ENCODE measurements around the gene ALOX15. TPM values are rescaled to one million over a fixed set of nuclear protein-coding genes. Genes with fewer than 3 reads are reported as not detected.

Gene ALOX15
- total RNA-seq, 1 experiment from 2014 or later = not detected

- intact Hi-C loops (cut with micrococcal nuclease; ENCODE audit: unreplicated experiment) = no loop called here
- ATAC-seq (no peak), DNase-seq (ENCODE audit: low read depth, low spot score) (no peak)
- no peak for TF ChIP-seq REST (IDR thresholded peaks at IDR 0.05; ENCODE audit: insufficient read depth in 1 of 2, low read depth in 2 of 2, low read length in 1 of 2)
- POLR2A ChIA-PET = no interaction called here
- in situ Hi-C loops (cut with HindIII; ENCODE audit: low pct_unique_long_range_greater_than_20kb, low sequenced_read_pairs) = no loop called here
- H3K36me3 ChIP-seq (ENCODE audit: control insufficient read depth, insufficient read depth, low read length) = no peaks in the 10 kb centered on the region
- CTCF ChIA-PET = no interaction called here
- H3K27me3 ChIP-seq (ENCODE audit: control insufficient read depth, insufficient read depth, low read length) = peaks cover 5% of the 10 kb centered on the region
- H3K4me1 ChIP-seq (ENCODE audit: control insufficient read depth, insufficient read depth, low read length) = no peaks in the 10 kb centered on the region
- no peaks in the 10 kb centered on the region for H3K9me3 ChIP-seq (ENCODE audit: control insufficient read depth, insufficient read depth, low read depth, low read length)
- no peak overlapping the region for H3K27ac ChIP-seq (ENCODE audit: low read length)
- BruUV-seq (replicated peaks) = no TSS peak
- H3K4me3 ChIP-seq (ENCODE audit: low read depth in 2 of 2, low read length in 2 of 2) = no peak overlapping the region
Measured at GRCh38 chr17:4610162-4610561, 31.3 kb downstream of the ALOX15 start.

- peaks cover 5% of the 10 kb centered on the region for H3K27me3 ChIP-seq (ENCODE audit: control insufficient read depth, insufficient read depth, low read length)
- H3K4me1 ChIP-seq (ENCODE audit: control insufficient read depth, insufficient read depth, low read length) = no peaks in the 10 kb centered on the region
- POLR2A ChIA-PET = no interaction called here
- H3K27ac ChIP-seq (ENCODE audit: low read length) = no peak overlapping the region
- in situ Hi-C loops (cut with HindIII; ENCODE audit: low pct_unique_long_range_greater_than_20kb, low sequenced_read_pairs) (no loop called here), intact Hi-C loops (cut with micrococcal nuclease; ENCODE audit: unreplicated experiment) (no loop called here)
- CTCF ChIA-PET = no interaction called here
- DNase-seq (ENCODE audit: low read depth, low spot score) (no peak), ATAC-seq (no peak)
- H3K4me3 ChIP-seq (ENCODE audit: low read depth in 2 of 2, low read length in 2 of 2) = no peak overlapping the region
- no peaks in the 10 kb centered on the region for H3K36me3 ChIP-seq (ENCODE audit: control insufficient read depth, insufficient read depth, low read length)
- TF ChIP-seq REST (IDR thresholded peaks at IDR 0.05; ENCODE audit: insufficient read depth in 1 of 2, low read depth in 2 of 2, low read length in 1 of 2) = no peak
- TF ChIP-seq POLR2AphosphoS5 (IDR thresholded peaks at IDR 0.05; ENCODE audit: low read depth, low read length) = no peak
- TF ChIP-seq TCF7L2 (IDR thresholded peaks at IDR 0.05; ENCODE audit: low read depth, low read length) = no peak
- TF ChIP-seq CTCF (IDR thresholded peaks at IDR 0.05) = no peak
- TF ChIP-seq SIN3A (IDR thresholded peaks at IDR 0.05; ENCODE audit: borderline replicate concordance, insufficient read depth, low read depth, low read length) = no peak
- H3K9me3 ChIP-seq (ENCODE audit: control insufficient read depth, insufficient read depth, low read depth, low read length) = no peaks in the 10 kb centered on the region
- no TSS peak for BruUV-seq (replicated peaks)
Measured at GRCh38 chr17:4609761-4610160, 31.7 kb downstream of the ALOX15 start.

All from Panc1 (cell line).